Heart right ventricle (tissue), 16 donors: ENCODE measurements around the gene TTC38. TPM values are rescaled to one million over a fixed set of nuclear protein-coding genes. Genes with fewer than 3 reads are reported as not detected.
A peak's percentile ranks its signal among the peaks of the same experiment; 100 is the strongest.

Source experiments
- ATAC-seq, 8 donors: fragments of 200-7000 bp; cut with Tn5 transposase; one replicate each; pipeline ENCODE4 v1.9.1; 2020; ENCODE audit warnings: mild to moderate bottlenecking in 8 of 8, moderate library complexity in 8 of 8, moderate number of reproducible peaks in 1 of 8
- DNase-seq, 2 donors: peaks; one replicate each; pipeline ENCODE4 v3.0.0-alpha.2; 2020
- H3K27ac ChIP-seq, 10 donors: fragments of 200-600 bp; sonication (generic) in 2 of 10; one replicate each; pipeline versions ENCODE4 v1.5.0 to v1.8.0; 2020 to 2022; ENCODE audit warnings: mild to moderate bottlenecking in 3 of 10
- H3K27me3 ChIP-seq, 7 donors: fragments of 200-600 bp; one replicate each; pipeline ENCODE4 v1.8.0; 2021 to 2022; ENCODE audit warnings: mild to moderate bottlenecking in 2 of 7
- H3K36me3 ChIP-seq, 9 donors: fragments of 200-600 bp; sonication (generic) in 1 of 9; one replicate each; pipeline versions ENCODE4 v1.5.0 to v1.8.0; 2020 to 2022; ENCODE audit warnings: mild to moderate bottlenecking in 2 of 9
- H3K4me1 ChIP-seq, 9 donors: fragments of 200-600 bp; sonication (generic) in 1 of 9; one replicate each; pipeline versions ENCODE4 v1.5.0 to v1.8.0; 2020 to 2022; ENCODE audit warnings: mild to moderate bottlenecking in 4 of 9
- H3K4me3 ChIP-seq, 10 donors: fragments of 200-600 bp; sonication (generic) in 2 of 10; one replicate each; pipeline versions ENCODE4 v1.5.0 to v1.8.0; 2020 to 2022; ENCODE audit warnings: mild to moderate bottlenecking in 7 of 10, moderate library complexity in 2 of 10
- H3K9me3 ChIP-seq, 11 donors: fragments of 200-600 bp in 10 of 11; sonication (generic) in 2 of 11; one replicate each; pipeline versions ENCODE4 v1.5.0 to v1.8.0; 2013 to 2022; ENCODE audit warnings: mild to moderate bottlenecking in 2 of 11, control low read depth in 1 of 11, moderate library complexity in 1 of 11
- CTCF ChIP-seq, 9 donors: fragments of 200-600 bp; sonication (generic) in 2 of 9; IDR thresholded peaks; one replicate each; pipeline versions ENCODE4 v1.5.0 to v1.8.0; 2021 to 2022; ENCODE audit warnings: antibody characterized with exemption in 9 of 9, mild to moderate bottlenecking in 5 of 9, moderate library complexity in 1 of 9
- WGBS, 2 donors: extraction: QIAGEN DNeasy Blood & Tissue Kit; methylation state at CpG; one replicate each; pipeline ENCODE4 v1.1.7; 2013; ENCODE audit warnings: inconsistent platforms in 1 of 2; 5-methylcytosine and 5-hydroxymethylcytosine counted together
- intact Hi-C, 10 donors: fragments of 100-400 bp; cut with DNase I; formaldehyde crosslinking; loops; one replicate each; pipeline versions ENCODE4 v1.11.1 to v1.14.2; 2022
- polyA plus RNA-seq, 2 donors: library from polyadenylated mRNA; stranded (reverse); fragments of 200-250 nt; gene quantifications; one replicate each; pipeline ENCODE4 v1.2.3, GENCODE V29; 2013
- total RNA-seq, 10 donors: library from RNA; stranded (reverse); fragmentation: NEBNext Ultra II Directional in 3 of 10; extraction: Animal tissue kit (Norgen Biotek cat#: 25700) in 3 of 10; gene quantifications; one replicate each; pipeline versions ENCODE4 v1.2.1 to v1.2.4, GENCODE V29; 2021 to 2023
- donor health status: Arrhythmogenic right ventricular cardiomyopathy.
- donor health status: ischemic (EF 13 %, LVEDD 7.1; RV severe dilation, severe dysfunction).
- donor health status: healthy with polysubstance abuse.
- donor health status: DM: no; HTN: yes; CAD: no.
- donor health status: DM: no; HTN: no; CAD: no.
- donor health status: ischemic (EF 25% LVEDD 6.9; RV normal size, moderate dysfunction).
- donor health status: ischemic (EF 25% LVEDD 5.7; RV mildly dilated, moderate dysfunction).
- donor health status: healthy.
- donor health status: DM: yes; HTN: yes; CAD: no.
- donor health status: Ischemic cardiomyopathy.
- donor health status: ischemic (EF 35%, LVEDD 5.7; RV mildly dilated, moderate dysfunction).
- donor health status: nonischemic (EF 11% LVEDD 7.7; RV severe dilation, severe dysfunction).
- donor health status: DM: yes; HTN: yes; CAD: no.
- donor health status: PGD.
- donor health status: ischemic (EF 29% LVEDD 5.4; RV normal size, mild dysfunction).
- donor health status: nonischemic (EF 23%, LVEDD 6.1; RV moderate dilation, normal function).

Gene TTC38
- total and polyA plus RNA-seq, 12 donors = 20.5 to 29.2 (median 26.1) TPM

DNA sequence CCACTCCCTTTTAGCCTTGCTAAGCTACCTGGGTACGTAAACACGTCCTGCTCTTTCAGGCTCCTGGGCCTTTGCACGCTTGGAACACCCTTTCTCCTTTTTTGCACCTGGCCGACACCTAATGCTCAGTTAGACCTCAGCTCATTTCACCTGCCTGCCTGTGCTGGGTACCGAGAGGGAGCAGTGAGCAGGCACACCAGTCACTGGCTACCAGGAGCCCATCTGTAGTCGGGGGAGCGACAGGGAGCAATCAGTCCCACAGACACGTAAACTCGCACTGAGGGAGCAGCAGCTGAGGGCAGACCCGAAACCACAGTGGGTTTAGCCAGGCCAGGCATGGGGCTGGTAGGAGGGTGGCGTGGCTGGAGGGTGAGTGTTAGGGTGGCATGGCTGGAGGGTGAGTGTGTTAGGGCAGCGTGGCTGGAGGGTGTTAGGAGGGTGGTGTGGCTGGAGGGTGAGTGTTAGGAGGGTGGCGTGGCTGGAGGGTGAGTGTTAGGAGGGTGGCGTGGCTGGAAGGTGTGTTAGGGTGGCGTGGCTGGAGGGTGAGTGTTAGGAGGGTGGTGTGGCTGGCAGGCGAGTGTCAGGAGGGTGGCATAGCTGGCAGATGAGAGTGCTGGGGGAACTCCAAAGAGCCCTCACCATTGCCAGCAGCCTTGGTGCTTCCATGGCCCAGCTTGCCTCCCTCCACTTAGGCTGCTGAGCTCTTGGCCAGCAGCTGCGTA lies 22.5 kb downstream of the TTC38 start:
- H3K36me3 ChIP-seq = peaks cover 0 to 71% (median 29%) of the 10 kb centered on the region in 9 donors
- intact Hi-C loops = loop anchor here in 1 of 10 donors (5.0 kb wide), 1 partner anchor 33 kb away; no protein-coding TSS in a partner anchor
- H3K27ac ChIP-seq = peak overlapping the region in 9 of 10 donors; percentile 19 to 89 (median 56)

GRCh38 chr22:46290843-46291785 lies 23.3 kb downstream of the TTC38 start:
- WGBS, 2 donors = 88 to 93% methylated on average over 21 to 23 of the region's 23 CpGs
- peaks cover 14 to 53% (median 37%) of the 10 kb centered on the region in 9 donors for H3K4me1 ChIP-seq
- no peak overlapping the region for H3K4me3 ChIP-seq
- intact Hi-C loops = loop anchor here in 1 of 10 donors (5.0 kb wide), 1 partner anchor 34 kb away; no protein-coding TSS in a partner anchor
- peaks cover 0 to 62% (median 20%) of the 10 kb centered on the region in 9 donors for H3K36me3 ChIP-seq
- H3K9me3 ChIP-seq = peaks cover 0 to 12% (median 0%) of the 10 kb centered on the region in 11 donors
- no peaks in the 10 kb centered on the region for H3K27me3 ChIP-seq
- TF ChIP-seq CTCF (IDR thresholded peaks at IDR 0.05) = no peak
- DNase-seq = no peak
- H3K27ac ChIP-seq = peak overlapping the region in 8 of 10 donors; percentile 9 to 89 (median 58)
- ATAC-seq = peak in 1 of 8 donors; percentile 3

More for the DNA sequence above, 22.5 kb downstream of the TTC38 start:
- ATAC-seq = peak; percentile 38 to 79 (median 60)
- Histone ChIP-seq H3K4me3 (no peak overlapping the region), H3K4me1 (peaks cover 10 to 44% (median 31%) of the 10 kb centered on the region in 9 donors), H3K9me3 (peaks cover 0 to 12% (median 0%) of the 10 kb centered on the region in 11 donors), H3K27me3 (no peaks in the 10 kb centered on the region)
- no peak for TF ChIP-seq CTCF (IDR thresholded peaks at IDR 0.05)
- 81 to 82% methylated on average over 17 of the region's 17 CpGs for WGBS, 2 donors
- DNase-seq = peak; percentile 49 to 66

- peaks cover 0 to 12% (median 0%) of the 10 kb centered on the region in 11 donors for H3K9me3 ChIP-seq
- H3K27me3 ChIP-seq = no peaks in the 10 kb centered on the region
- H3K27ac ChIP-seq = peak overlapping the region in 1 of 10 donors; percentile 76
- intact Hi-C loops = loop anchor here in 1 of 10 donors (5.0 kb wide), 1 partner anchor 35 kb away; no protein-coding TSS in a partner anchor
- H3K4me3 ChIP-seq = no peak overlapping the region
- H3K4me1 ChIP-seq = peaks cover 20 to 57% (median 44%) of the 10 kb centered on the region in 9 donors
- TF ChIP-seq CTCF (IDR thresholded peaks at IDR 0.05) = no peak
- DNase-seq = no peak
- H3K36me3 ChIP-seq = peaks cover 0 to 52% (median 20%) of the 10 kb centered on the region in 9 donors
- 97 to 100% methylated on average over 3 of the region's 3 CpGs for WGBS, 2 donors
- ATAC-seq = no peak
These were observed 24.4 kb downstream of the TTC38 start for GRCh38 chr22:46292173-46292572.

DNA sequence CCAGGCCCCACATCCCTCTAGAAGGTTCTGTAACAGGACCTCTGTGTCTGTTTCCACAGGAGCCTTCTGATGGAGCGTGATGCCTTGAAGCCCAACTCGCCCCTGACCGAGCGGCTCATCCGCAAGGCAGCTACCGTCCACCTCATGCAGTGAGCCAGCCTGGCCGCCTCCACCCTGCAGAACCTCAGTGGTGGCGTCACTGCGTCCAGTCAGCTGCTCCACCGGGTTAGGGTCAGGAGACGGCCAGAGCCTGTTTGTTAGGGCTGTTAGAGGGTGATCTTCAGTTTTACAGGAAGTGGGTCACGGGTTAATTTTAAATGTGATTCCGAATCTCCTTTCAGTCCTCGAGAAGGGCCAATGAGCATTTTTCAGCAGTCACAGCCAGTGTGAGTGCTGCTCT lies 24.9 kb downstream of the TTC38 start:
- intact Hi-C loops = loop anchor here in 1 of 10 donors (5.0 kb wide), 1 partner anchor 35 kb away; no protein-coding TSS in a partner anchor
- no peak for TF ChIP-seq CTCF (IDR thresholded peaks at IDR 0.05)
- Histone ChIP-seq H3K27me3 (no peaks in the 10 kb centered on the region), H3K4me1 (peaks cover 16 to 54% (median 43%) of the 10 kb centered on the region in 9 donors), H3K9me3 (peaks cover 0 to 12% (median 0%) of the 10 kb centered on the region in 11 donors), H3K27ac (peak overlapping the region in 2 of 10 donors; percentile 12 to 76), H3K4me3 (no peak overlapping the region), H3K36me3 (peaks cover 0 to 50% (median 20%) of the 10 kb centered on the region in 9 donors)
- DNase-seq (no peak), ATAC-seq (no peak)
- 93 to 94% methylated on average over 14 of the region's 14 CpGs for WGBS, 2 donors
